HG03196 (cell line): ENCODE data around the gene FAF1.
A peak's percentile ranks its signal among the peaks of the same experiment; 100 is the strongest.

Experiments used
- ATAC-seq: cut with Tn5 transposase; IDR thresholded peaks from one replicate; pipeline ENCODE4 v1.9.1; 2021; ENCODE audit not compliant: unreplicated experiment

The FAF1 gene

GRCh38 chr1:50978852-50979781, 19.1 kb upstream of the FAF1 start:
- ATAC-seq, result no peak

- ATAC-seq, result peak; percentile 42
Measured at GRCh38 chr1:50978144-50978851, 18.2 kb upstream of the FAF1 start.

GRCh38 chr1:50977575-50978143, 17.6 kb upstream of the FAF1 start:
- peak; percentile 50 for ATAC-seq

- peak; percentile 44 for ATAC-seq
Measured at GRCh38 chr1:50976890-50977574, 17.0 kb upstream of the FAF1 start.

GRCh38 chr1:50976111-50976889, 16.2 kb upstream of the FAF1 start:
- ATAC-seq, result no peak

GRCh38 chr1:50975436-50975835, 15.4 kb upstream of the FAF1 start:
- no peak for ATAC-seq

- no peak for ATAC-seq
Measured at GRCh38 chr1:50974618-50974935, 14.5 kb upstream of the FAF1 start.

- no peak for ATAC-seq
Measured at GRCh38 chr1:50973875-50974617, 14.0 kb upstream of the FAF1 start.

- ATAC-seq, result no peak
Measured at GRCh38 chr1:50973255-50973654, 13.2 kb upstream of the FAF1 start.

- ATAC-seq, result no peak
Measured at GRCh38 chr1:50972766-50973165, 12.7 kb upstream of the FAF1 start.

GRCh38 chr1:50971748-50972305, 11.8 kb upstream of the FAF1 start:
- no peak for ATAC-seq

GRCh38 chr1:50970931-50971582, 11.0 kb upstream of the FAF1 start:
- ATAC-seq, result no peak

- ATAC-seq, result no peak
Measured at GRCh38 chr1:50970509-50970887, 10.4 kb upstream of the FAF1 start.

GRCh38 chr1:50969611-50970508, 9.8 kb upstream of the FAF1 start, which contains the start of gene CDKN2C:
TSS of gene CDKN2C (plus strand) at chr1:50970245. CDS start at chr1:50970369, 124 bp downstream.
- peak; percentile 31 for ATAC-seq

GRCh38 chr1:50968821-50969610, 8.9 kb upstream of the FAF1 start:
- ATAC-seq, result peak; percentile 25

- ATAC-seq, result peak; percentile 65
Measured at GRCh38 chr1:50968158-50968820, 8.2 kb upstream of the FAF1 start.
